Keratinocyte (primary cell): Measurements from ENCODE around the gene DNAJB8. TPM values are rescaled to one million over a fixed set of nuclear protein-coding genes. Genes with fewer than 3 reads are reported as not detected.

Source experiments
- DNase-seq: peaks from one replicate; pipeline ENCODE4 v3.0.0-alpha.2; 2011; ENCODE audit warnings: low read depth, missing footprints, low spot score
- FAIRE-seq: peaks from 2 replicates; lab custom pipeline; 2011; peaks lifted over from hg19 to GRCh38; lab: Jason Lieb, UNC
- H2AFZ ChIP-seq: 2 replicates; pipeline ENCODE4 v1.6.0; 2012; ENCODE audit warnings: low read length, control low read depth, inconsistent platforms; ENCODE audit not compliant: control insufficient read depth
- H3K27ac ChIP-seq: 2 replicates; pipeline ENCODE4 v1.5.1; 2011; ENCODE audit warnings: low read length; ENCODE audit not compliant: control insufficient read depth, insufficient read depth
- H3K27me3 ChIP-seq: 3 replicates; pipeline ENCODE4 v1.6.0; 2011; ENCODE audit warnings: low read length; ENCODE audit not compliant: control insufficient read depth, insufficient read depth; ENCODE audit errors: extremely low read depth
- H3K36me3 ChIP-seq, 2 experiments: 2 replicates in 1 of 2; 3 replicates in 1 of 2; pipeline ENCODE4 v1.5.1; 2011; ENCODE audit warnings: low read length in 2 of 2, mild to moderate bottlenecking in 1 of 2; ENCODE audit not compliant: control insufficient read depth in 2 of 2, insufficient read depth in 2 of 2; ENCODE audit errors: extremely low read depth in 1 of 2
- H3K4me1 ChIP-seq: 3 replicates; pipeline ENCODE4 v1.5.1; 2011; ENCODE audit warnings: low read length; ENCODE audit not compliant: control insufficient read depth, insufficient read depth; ENCODE audit errors: extremely low read depth
- H3K4me2 ChIP-seq: 3 replicates; pipeline ENCODE4 v1.6.0; 2011; ENCODE audit warnings: low read depth, low read length; ENCODE audit not compliant: control insufficient read depth, insufficient read depth; ENCODE audit errors: extremely low read depth
- H3K4me3 ChIP-seq, 3 experiments: fragments of 200-600 bp in 1 of 3; sonication (generic) in 1 of 3; 2 replicates in 2 of 3; 3 replicates in 1 of 3; pipeline ENCODE4 v1.5.1; 2011 to 2016; ENCODE audit warnings: low read length in 3 of 3, mild to moderate bottlenecking in 3 of 3, control low read depth in 2 of 3, inconsistent platforms in 1 of 3, low read depth in 1 of 3, mixed read lengths in 1 of 3, mixed run types in 1 of 3, moderate library complexity in 1 of 3; ENCODE audit not compliant: control insufficient read depth in 2 of 3, insufficient read depth in 2 of 3; ENCODE audit errors: extremely low read depth in 1 of 3
- H3K79me2 ChIP-seq: 2 replicates; pipeline ENCODE4 v1.6.0; 2012; ENCODE audit warnings: low read length; ENCODE audit not compliant: control insufficient read depth, insufficient read depth
- H3K9ac ChIP-seq: 3 replicates; pipeline ENCODE4 v1.6.0; 2011; ENCODE audit warnings: low read length; ENCODE audit not compliant: control insufficient read depth, insufficient read depth; ENCODE audit errors: extremely low read depth
- H3K9me1 ChIP-seq: 3 replicates; pipeline ENCODE4 v1.6.0; 2011; ENCODE audit warnings: low read length; ENCODE audit not compliant: control insufficient read depth, insufficient read depth; ENCODE audit errors: extremely low read depth
- H3K9me3 ChIP-seq: 2 replicates; pipeline ENCODE4 v1.5.1; 2012; ENCODE audit warnings: low read depth, low read length; ENCODE audit not compliant: control insufficient read depth
- H4K20me1 ChIP-seq: 3 replicates; pipeline ENCODE4 v1.6.0; 2011; ENCODE audit warnings: low read length; ENCODE audit not compliant: control insufficient read depth, insufficient read depth; ENCODE audit errors: extremely low read depth
- CTCF ChIP-seq, 3 experiments: IDR thresholded peaks in 1 of 3; conservative IDR thresholded peaks in 1 of 3; optimal IDR thresholded peaks in 1 of 3; 2 replicates in 2 of 3; 3 replicates in 1 of 3; pipeline versions ENCODE3 to v1.5.1; 2011; ENCODE audit warnings: low read length in 3 of 3, mild to moderate bottlenecking in 3 of 3, moderate library complexity in 2 of 3, control low read depth in 1 of 3, inconsistent platforms in 1 of 3; ENCODE audit not compliant: insufficient read depth in 2 of 3; ENCODE audit errors: extremely low read depth in 1 of 3
- EZH2 ChIP-seq: IDR thresholded peaks from one replicate; pipeline ENCODE4 v1.6.1; 2012; ENCODE audit warnings: inconsistent platforms, mild to moderate bottlenecking, low read length, moderate library complexity
- dilution Hi-C: fragments of 300-500 bp; cut with MboI; formaldehyde crosslinking; loops from one replicate; pipeline ENCODE4 v1.7.0; 2020; ENCODE audit warnings: low sequenced_read_pairs; ENCODE audit not compliant: extremely low pct_ligation_motif_present
- polyA plus RNA-seq, 5 experiments: library from polyadenylated mRNA; depleted of rRNA in 3 of 5; stranded (reverse) in 3 of 5; stranded (forward) in 1 of 5; unstranded in 1 of 5; fragments of >200 nt; gene quantifications; 1 replicate in 1 of 5; 2 replicates in 3 of 5; 3 replicates in 1 of 5; pipeline versions ENCODE4 v1.2.1 to v1.2.3, GENCODE V29; 2011 to 2012; ENCODE audit warnings: missing spikeins in 2 of 5, low read depth in 1 of 5, low replicate concordance in 1 of 5

DNAJB8 gene
- polyA plus RNA-seq, 1 donor (not counting 4 experiments of a cell fraction or from before 2014, with no cell fraction given): not detected

- no peaks in the 10 kb centered on the region for H3K36me3 ChIP-seq
- dilution Hi-C loops: no loop called here
- no peaks in the 10 kb centered on the region for H3K4me1 ChIP-seq
- DNase-seq: no peak
- no peaks in the 10 kb centered on the region for H3K79me2 ChIP-seq
- no peak overlapping the region for H3K27ac ChIP-seq
- H3K9me1 ChIP-seq: no peaks in the 10 kb centered on the region
- H3K4me3 ChIP-seq: no peak overlapping the region
- H4K20me1 ChIP-seq: no peaks in the 10 kb centered on the region
- H3K9me3 ChIP-seq: no peaks in the 10 kb centered on the region
- FAIRE-seq: no peak
- H3K27me3 ChIP-seq: peaks cover 20% of the 10 kb centered on the region
- no peak overlapping the region for H3K9ac ChIP-seq
- TF ChIP-seq CTCF (optimal IDR thresholded peaks at IDR 0.05 in 1 of 3, IDR thresholded peaks at IDR 0.05 in 1 of 3, conservative IDR thresholded peaks at IDR 0.05 in 1 of 3; ENCODE audit: extremely low read depth in 1 of 3, insufficient read depth in 2 of 3, low read length in 3 of 3) (no peak), EZH2 (no peak)
- no peak overlapping the region for H2AFZ ChIP-seq
- no peak overlapping the region for H3K4me2 ChIP-seq
These were observed 2.9 kb downstream of the DNAJB8 start for GRCh38 chr3:128463771-128464170.

- Histone ChIP-seq H4K20me1 (no peaks in the 10 kb centered on the region), H2AFZ (no peak overlapping the region), H3K27me3 (peaks cover 24% of the 10 kb centered on the region), H3K9me1 (no peaks in the 10 kb centered on the region), H3K9ac (no peak overlapping the region), H3K9me3 (no peaks in the 10 kb centered on the region), H3K4me2 (no peak overlapping the region), H3K79me2 (no peaks in the 10 kb centered on the region), H3K4me3 (no peak overlapping the region), H3K36me3 (no peaks in the 10 kb centered on the region), H3K4me1 (no peaks in the 10 kb centered on the region), H3K27ac (no peak overlapping the region)
- FAIRE-seq (no peak), DNase-seq (no peak)
- dilution Hi-C loops: no loop called here
- TF ChIP-seq CTCF (optimal IDR thresholded peaks at IDR 0.05 in 1 of 3, IDR thresholded peaks at IDR 0.05 in 1 of 3, conservative IDR thresholded peaks at IDR 0.05 in 1 of 3; ENCODE audit: extremely low read depth in 1 of 3, insufficient read depth in 2 of 3, low read length in 3 of 3) (no peak), EZH2 (no peak)
These were observed 3.3 kb downstream of the DNAJB8 start for GRCh38 chr3:128463354-128463753.
